ENCODE data around the gene SDHB. TPM values are rescaled to one million over a fixed set of nuclear protein-coding genes. Genes with fewer than 3 reads are reported as not detected.
A peak's percentile ranks its signal among the peaks of the same experiment; 100 is the strongest.

Gene SDHB
- total and polyA plus RNA-seq, 10 of the 15 experiments (the other 5 are each of a cell fraction or from before 2014, with no cell fraction given) = 101 to 319 (median 188) TPM

DNA sequence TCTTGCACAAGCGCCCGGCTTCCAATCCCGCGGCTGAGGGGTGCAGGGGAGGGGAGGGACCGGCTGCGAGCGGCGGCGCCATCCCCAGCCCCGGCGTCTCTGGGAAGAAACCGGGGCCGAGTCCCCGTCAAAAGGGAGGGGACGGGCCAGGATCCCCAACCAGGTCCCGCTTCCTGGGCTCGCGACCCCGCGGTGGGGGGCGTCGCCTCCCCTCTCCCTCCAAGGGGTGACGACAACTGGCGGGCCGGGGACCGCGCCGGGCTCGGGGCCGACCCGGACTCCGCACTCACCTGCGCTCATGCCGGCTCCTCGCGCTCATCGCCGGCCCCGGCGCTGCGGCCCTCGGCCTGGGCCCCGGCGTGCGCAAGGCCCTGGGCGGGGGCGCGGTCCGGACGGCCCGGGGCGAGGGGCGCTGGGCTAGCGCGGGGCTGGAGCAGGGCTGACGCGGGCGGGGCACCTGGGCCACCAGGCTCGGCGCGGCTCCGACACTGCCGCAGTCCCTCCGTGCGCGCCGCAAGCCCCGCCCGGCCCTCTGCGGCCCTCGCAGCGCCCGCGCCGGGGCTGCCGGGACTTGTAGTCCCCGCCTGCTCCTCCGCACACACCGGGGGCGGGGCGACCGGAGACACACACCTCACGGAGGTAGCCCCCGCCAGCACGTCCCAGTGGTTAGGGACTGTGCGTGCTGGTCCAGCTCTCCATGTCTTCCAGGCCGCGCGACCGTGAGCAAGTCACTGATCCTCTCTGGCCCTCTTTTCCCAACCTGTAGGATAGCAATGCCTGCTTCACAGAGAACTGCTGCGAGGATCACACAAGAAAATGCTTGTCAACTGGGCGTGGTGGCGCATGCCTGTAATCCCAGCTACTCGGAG, 42.2 kb downstream of the SDHB start, which contains the start of gene ATP13A2 (continued):
- TF ChIP-seq SMC3 (IDR thresholded peaks at IDR 0.05; ENCODE audit: borderline replicate concordance, low read length) = no peak
- no peak for TF ChIP-seq RFX5 (IDR thresholded peaks at IDR 0.05; ENCODE audit: low read depth, low read length)
- TF ChIP-seq BCLAF1 (IDR thresholded peaks at IDR 0.05) = no peak
- TF ChIP-seq CREM (IDR thresholded peaks at IDR 0.05; ENCODE audit: low read depth) = peak; percentile 33; the same call in 1 of the 2 replicates
- TF ChIP-seq IRF4 (IDR thresholded peaks at IDR 0.05; ENCODE audit: low read depth, low read length) = no peak
- TF ChIP-seq SMAD5 (IDR thresholded peaks at IDR 0.05; ENCODE audit: low read depth) = no peak
- TF ChIP-seq CUX1 (IDR thresholded peaks at IDR 0.05; ENCODE audit: insufficient replicate concordance, low read depth, low read length) = no peak
- no peak for TF ChIP-seq EED (IDR thresholded peaks at IDR 0.05; ENCODE audit: low read depth)
- peak; percentile 94 for TF ChIP-seq HCFC1 (IDR thresholded peaks at IDR 0.05; ENCODE audit: low read length)
- peak; percentile 89 for TF ChIP-seq GATAD2B (conservative IDR thresholded peaks at IDR 0.05; ENCODE audit: low read depth)
- no peak for TF ChIP-seq FOS (IDR thresholded peaks at IDR 0.05; ENCODE audit: borderline replicate concordance, extremely low read depth, insufficient read length)
- no peak for TF ChIP-seq KAT2A (conservative IDR thresholded peaks at IDR 0.05; ENCODE audit: control insufficient read depth, low read depth, low read length)
- TF ChIP-seq IKZF2 (IDR thresholded peaks at IDR 0.05) = no peak
- no peak for TF ChIP-seq REST (IDR thresholded peaks at IDR 0.05; ENCODE audit: low read depth, low read length)
- TF ChIP-seq CBX5 (IDR thresholded peaks at IDR 0.05; ENCODE audit: low read depth) = no peak
- no peak for TF ChIP-seq HSF1 (IDR thresholded peaks at IDR 0.05; ENCODE audit: low read depth, low read length)
- TF ChIP-seq TCF7 (IDR thresholded peaks at IDR 0.05; ENCODE audit: borderline replicate concordance) = no peak

Measured in GM12878 (cell line).